Ovary (tissue), 9 donors: Measurements from ENCODE around the gene PLD2. TPM values are rescaled to one million over a fixed set of nuclear protein-coding genes. Genes with fewer than 3 reads are reported as not detected.

Experiments
- DNase-seq, 5 donors: peaks; one replicate each; pipeline ENCODE4 v3.0.0-alpha.2; 2019 to 2020
- H3K27ac ChIP-seq, 2 donors: fragments of 200-600 bp; one replicate each; pipeline versions ENCODE4 v1.5.1 to v1.8.0; 2019 to 2022
- H3K27me3 ChIP-seq: fragments of 200-600 bp; one replicate; pipeline ENCODE4 v1.8.0; 2022
- H3K36me3 ChIP-seq: fragments of 200-600 bp; sonication (generic); one replicate; pipeline ENCODE4 v1.5.1; 2019
- H3K4me1 ChIP-seq: one replicate; pipeline ENCODE4 v1.8.1; 2013; ENCODE audit warnings: mild to moderate bottlenecking, moderate library complexity; ENCODE audit not compliant: insufficient read depth
- H3K4me3 ChIP-seq: fragments of 200-600 bp; sonication (generic); one replicate; pipeline ENCODE4 v1.5.1; 2017
- H3K9me3 ChIP-seq, 2 donors: fragments of 200-600 bp in 1 of 2; sonication (generic) in 1 of 2; one replicate each; pipeline versions ENCODE4 v1.5.1 to v1.8.1; 2013 to 2019; ENCODE audit warnings: mild to moderate bottlenecking in 1 of 2, moderate library complexity in 1 of 2
- CTCF ChIP-seq, 3 donors: fragments of 450-650 bp in 2 of 3; fragments of 200-600 bp in 1 of 3; IDR thresholded peaks; one replicate each; pipeline versions ENCODE4 v1.5.1 to v1.8.0; 2016 to 2022; ENCODE audit warnings: antibody characterized with exemption in 3 of 3, mild to moderate bottlenecking in 1 of 3
- EP300 ChIP-seq: sonication (generic); formaldehyde crosslinking; IDR thresholded peaks from one replicate; pipeline ENCODE4 v1.6.1; 2017; ENCODE audit warnings: antibody characterized with exemption
- POLR2A ChIP-seq: fragments of 450-650 bp; IDR thresholded peaks from one replicate; pipeline ENCODE4 v1.6.1; 2017; ENCODE audit warnings: antibody characterized with exemption, mild to moderate bottlenecking, moderate library complexity
- WGBS, 3 donors: extraction: QIAGEN DNeasy Blood & Tissue Kit in 1 of 3; methylation state at CpG; one replicate each; pipeline versions ENCODE4 v1.1.5 to v1.1.7; 2013 to 2017; 5-methylcytosine and 5-hydroxymethylcytosine counted together
- intact Hi-C, 4 donors: fragments of 100-400 bp; cut with DNase I; formaldehyde crosslinking; loops; one replicate each; pipeline versions ENCODE4 v1.11.0 to v1.15.1; 2022 to 2023
- polyA plus RNA-seq, 2 donors: library from polyadenylated mRNA; stranded (reverse); fragments of 200-250 nt in 1 of 2; fragments of 350-450 nt in 1 of 2; fragmentation: Illumina TruSeq in 1 of 2; extraction: RNeasy Lipid Tissue Mini Kit (QIAGEN cat#74804) in 1 of 2; gene quantifications; one replicate each; pipeline ENCODE4 v1.2.3, GENCODE V29; 2013 to 2014
- total RNA-seq, 7 donors: library from RNA; depleted of rRNA in 2 of 7; stranded (reverse); fragments of >200 nt in 2 of 7; fragmentation: NEBNext Ultra II Directional in 3 of 7; extraction: Animal tissue kit (Norgen Biotek cat#: 25700) in 3 of 7; gene quantifications; one replicate each; pipeline versions ENCODE4 v1.1.0 to v1.2.4, GENCODE V29; 2016 to 2023
- donor health status: DM: no; HTN: no; CAD: no; lungs with moderate emphysema.
- donor health status: DM: no; HTN: no; CAD: no.
- donor health status: Bipolar disorder and iron deficiency.
- donor health status: DM: yes; HTN: yes; CAD: no.
- donor health status: DM: no; HTN: no; CAD: no.
- donor health status: DM: yes; HTN: yes; CAD: no.

Gene PLD2
- total and polyA plus RNA-seq, 9 donors, result 16.2 to 53.3 (median 37.8) TPM

GRCh38 chr17:4806456-4806776, 536 bp upstream of the PLD2 start:
- intact Hi-C loops, result no loop called here
- no peaks in the 10 kb centered on the region for H3K9me3 ChIP-seq
- H3K27me3 ChIP-seq, result no peaks in the 10 kb centered on the region
- H3K27ac ChIP-seq, result peak overlapping the region in 1 of 2 donors; percentile 36
- no peaks in the 10 kb centered on the region for H3K36me3 ChIP-seq
- 1 to 2% (median 2%) methylated on average over 14 to 16 of the region's 16 CpGs for WGBS, 3 donors
- no peak for TF ChIP-seq CTCF (IDR thresholded peaks at IDR 0.05)
- TF ChIP-seq POLR2A, result no peak
- TF ChIP-seq EP300, result no peak
- H3K4me3 ChIP-seq, result peak overlapping the region; percentile 84
- peaks cover 8% of the 10 kb centered on the region for H3K4me1 ChIP-seq
- DNase-seq, result no peak

- Histone ChIP-seq H3K27ac (peak overlapping the region in 1 of 2 donors; percentile 26), H3K36me3 (no peaks in the 10 kb centered on the region), H3K27me3 (no peaks in the 10 kb centered on the region), H3K9me3 (no peaks in the 10 kb centered on the region), H3K4me3 (peak overlapping the region; percentile 84), H3K4me1 (peaks cover 8% of the 10 kb centered on the region)
- TF ChIP-seq CTCF (IDR thresholded peaks at IDR 0.05) (no peak), POLR2A (no peak), EP300 (no peak)
- 26 to 28% (median 26%) methylated on average over 32 of the region's 32 CpGs for WGBS, 3 donors
- intact Hi-C loops, result no loop called here
- DNase-seq, result peak; percentile 30 to 58 (median 54)
Observed at GRCh38 chr17:4807605-4808377, 839 bp downstream of the PLD2 start.

DNA sequence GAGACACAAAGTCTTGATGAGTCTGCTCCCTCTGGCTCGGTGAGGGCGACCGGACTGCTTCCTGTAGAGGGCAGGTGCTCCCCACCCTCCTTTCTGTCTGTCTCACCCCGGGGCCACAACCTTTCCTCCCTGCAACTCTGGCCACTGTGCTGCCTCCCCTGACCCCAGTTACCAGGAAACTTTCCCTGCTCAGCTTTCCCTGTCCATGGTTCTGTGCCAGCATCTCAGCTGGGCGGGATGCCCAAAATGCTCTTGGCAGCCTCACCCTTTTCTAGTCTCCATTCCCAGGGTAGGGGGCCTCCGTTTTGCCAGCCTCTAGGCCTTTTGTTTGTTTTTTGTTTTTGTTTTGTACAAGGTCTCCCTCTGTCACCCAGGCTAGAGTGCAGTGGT, 1.4 kb downstream of the PLD2 start:
- 39 to 54% (median 48%) methylated on average over 6 of the region's 6 CpGs for WGBS, 3 donors
- intact Hi-C loops, result no loop called here
- TF ChIP-seq EP300, result no peak
- no peak for TF ChIP-seq CTCF (IDR thresholded peaks at IDR 0.05)
- TF ChIP-seq POLR2A, result no peak
- H3K27me3 ChIP-seq, result no peaks in the 10 kb centered on the region
- no peaks in the 10 kb centered on the region for H3K9me3 ChIP-seq
- no peak overlapping the region for H3K27ac ChIP-seq
- DNase-seq, result peak; percentile 26 to 78 (median 63)
- H3K4me3 ChIP-seq, result no peak overlapping the region
- peaks cover 8% of the 10 kb centered on the region for H3K4me1 ChIP-seq
- no peaks in the 10 kb centered on the region for H3K36me3 ChIP-seq

DNA sequence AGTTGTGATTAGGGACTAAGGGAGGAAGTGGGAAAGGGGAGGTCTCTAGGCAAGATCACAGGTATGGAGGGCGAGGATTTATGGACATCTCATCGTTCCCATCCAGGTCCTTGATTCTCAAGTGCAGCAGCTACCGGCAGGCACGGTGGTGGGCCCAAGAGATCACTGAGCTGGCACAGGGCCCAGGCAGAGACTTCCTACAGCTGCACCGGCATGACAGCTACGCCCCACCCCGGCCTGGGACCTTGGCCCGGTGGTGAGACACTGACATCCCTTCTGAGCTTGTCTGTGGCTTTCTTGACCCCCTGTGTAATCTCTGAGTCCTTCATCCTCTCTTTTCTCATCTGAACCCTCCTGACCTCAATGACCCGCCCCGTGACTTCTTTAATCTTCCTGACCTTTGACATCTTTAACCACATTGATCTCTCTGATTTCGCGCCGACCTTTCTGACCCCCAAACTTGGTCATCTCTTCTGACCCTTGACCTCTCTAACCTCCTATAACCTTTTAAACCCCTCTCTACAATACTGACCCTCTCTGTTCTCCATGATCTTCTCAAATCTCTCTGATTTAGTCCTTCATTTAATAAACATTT, 3.8 kb downstream of the PLD2 start:
- H3K27me3 ChIP-seq, result no peaks in the 10 kb centered on the region
- 59 to 62% (median 62%) methylated on average over 13 of the region's 13 CpGs for WGBS, 3 donors
- DNase-seq, result no peak

More for the DNA sequence above, 3.8 kb downstream of the PLD2 start:
- no peak for TF ChIP-seq EP300
- TF ChIP-seq CTCF (IDR thresholded peaks at IDR 0.05), result no peak
- no peak for TF ChIP-seq POLR2A
- Histone ChIP-seq H3K9me3 (no peaks in the 10 kb centered on the region), H3K4me1 (peaks cover 8% of the 10 kb centered on the region), H3K27ac (no peak overlapping the region), H3K36me3 (no peaks in the 10 kb centered on the region), H3K4me3 (no peak overlapping the region)
- intact Hi-C loops, result no loop called here
